Renal pelvis (tissue), 4 donors: ENCODE measurements around the gene SEPTIN14. TPM values are rescaled to one million over a fixed set of nuclear protein-coding genes. Genes with fewer than 3 reads are reported as not detected.
"Not testable (repeated sequence)": the region's sequence is repeated elsewhere in the genome, so short reads cannot be mapped to it uniquely, and the experiment has no call there.

Experiments used
- DNase-seq: peaks from one replicate; pipeline ENCODE4 v3.0.0-alpha.2; 2013
- polyA plus RNA-seq, 3 donors: library from polyadenylated mRNA; unstranded; fragments of 120-200 nt; gene quantifications; one replicate each; pipeline ENCODE4 v1.2.1, GENCODE V29; 2013; ENCODE audit not compliant: insufficient read length in 3 of 3

Gene SEPTIN14
- polyA plus RNA-seq, 3 donors = 0.19 to 0.50 (median 0.32) TPM

- no peak for DNase-seq
Observed at GRCh38 chr7:55786901-55787300, 75.7 kb downstream of the SEPTIN14 start.

GRCh38 chr7:55785444-55785843 lies 77.1 kb downstream of the SEPTIN14 start:
- DNase-seq = not testable (repeated sequence)

GRCh38 chr7:55784151-55784550 lies 78.4 kb downstream of the SEPTIN14 start:
- no peak for DNase-seq

GRCh38 chr7:55778631-55779030 lies 83.9 kb downstream of the SEPTIN14 start:
- no peak for DNase-seq

- DNase-seq = no peak
Observed at GRCh38 chr7:55776196-55776595, 86.4 kb downstream of the SEPTIN14 start.

- no peak for DNase-seq
Observed at GRCh38 chr7:55775051-55775420, 87.5 kb downstream of the SEPTIN14 start.

GRCh38 chr7:55774327-55775050 lies 88.1 kb downstream of the SEPTIN14 start:
- peak; percentile 9 for DNase-seq

GRCh38 chr7:55770778-55771177 lies 91.8 kb downstream of the SEPTIN14 start:
- no peak for DNase-seq

- DNase-seq = not testable (repeated sequence)
Observed at GRCh38 chr7:55753274-55753862, 109.2 kb downstream of the SEPTIN14 start.

GRCh38 chr7:55744706-55745105 lies 117.8 kb downstream of the SEPTIN14 start:
- not testable (repeated sequence) for DNase-seq

Other genes starting within 250 kb of the SEPTIN14 start
- 10 to 100 TPM; 10.8 to 16.5 (median 14.0) TPM for gene ZNF713, start 24.7 kb upstream of the SEPTIN14 start, polyA plus RNA-seq
- 10 to 100 TPM; 14.2 to 18.3 (median 15.7) TPM for gene MRPS17, start 89.1 kb upstream of the SEPTIN14 start, polyA plus RNA-seq
- gene NIPSNAP2, start 101.8 kb upstream of the SEPTIN14 start, polyA plus RNA-seq = 100 to 1,000 TPM in 2 of 3 donors, 10 to 100 TPM in 1; 97.2 to 114 (median 114) TPM
- 10 to 100 TPM; 26.4 to 37.9 (median 35.5) TPM for gene PSPH, start 188.7 kb upstream of the SEPTIN14 start, polyA plus RNA-seq
- 100 to 1,000 TPM; 203 to 252 (median 239) TPM for gene CCT6A, start 189.0 kb upstream of the SEPTIN14 start, polyA plus RNA-seq
- 100 to 1,000 TPM; 128 to 160 (median 147) TPM for gene SUMF2, start 201.5 kb upstream of the SEPTIN14 start, polyA plus RNA-seq
- gene PHKG1, start 230.2 kb upstream of the SEPTIN14 start, polyA plus RNA-seq = 1 to 10 TPM; 1.0 to 3.0 (median 2.6) TPM
- gene CHCHD2, start 243.7 kb upstream of the SEPTIN14 start, polyA plus RNA-seq = 100 to 1,000 TPM; 251 to 306 (median 302) TPM